Astrocyte of the cerebellum (primary cell): ENCODE results near the gene TBX6.

ENCODE experiments used
- DNase-seq: peaks from one replicate; pipeline ENCODE4 v3.0.0-alpha.2; 2011; ENCODE audit warnings: low read depth
- H3K4me3 ChIP-seq: 2 replicates; pipeline ENCODE4 v1.5.1; 2011; ENCODE audit warnings: mild to moderate bottlenecking, low read depth, low read length, moderate library complexity
- in situ Hi-C: cut with HindIII; loops from 2 replicates; pipeline ENCODE4 v1.10.0; 2017; ENCODE audit warnings: low sequenced_read_pairs
- TF ChIP-seq, protein P1 (sequence below): IDR thresholded peaks from 2 replicates; pipeline ENCODE4 v1.5.1; 2012; ENCODE audit warnings: low read length, low read depth, moderate library complexity, mild to moderate bottlenecking; ENCODE audit errors: missing control alignments

The TBX6 gene

DNA sequence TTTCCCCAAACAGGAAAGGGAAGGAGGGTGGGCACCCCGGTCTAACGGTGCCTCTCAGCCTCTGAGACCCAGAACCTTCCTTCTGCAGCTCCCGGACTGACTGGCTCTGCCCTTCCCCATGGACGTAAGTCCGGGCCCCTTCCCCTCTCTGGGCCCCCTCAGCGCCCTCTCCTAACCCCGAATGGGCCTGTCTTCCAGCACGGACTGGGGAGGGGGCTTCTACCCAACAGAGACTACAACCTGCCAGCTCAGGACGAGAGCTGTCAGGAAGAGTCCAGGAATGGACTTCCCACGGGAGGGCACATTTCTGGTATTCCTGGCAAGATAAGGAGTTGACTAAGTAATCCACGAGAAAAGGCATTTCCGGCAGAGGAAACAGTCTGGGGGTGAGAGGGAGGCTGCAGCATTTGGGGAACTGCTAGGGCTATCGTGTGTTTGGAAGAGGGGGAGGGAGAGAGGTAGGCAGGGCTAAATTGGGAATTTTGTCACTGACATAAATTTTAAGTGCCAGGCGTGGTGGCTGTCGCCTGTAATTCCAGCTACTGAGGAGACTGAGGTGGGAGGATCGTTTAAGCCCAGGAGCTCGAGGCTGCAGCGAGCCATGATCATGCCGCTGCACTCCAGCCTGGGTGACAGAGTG lies 38.2 kb downstream of the TBX6 start:
- DNase-seq: no peak
- peak overlapping the region; percentile 87 for H3K4me3 ChIP-seq
- TF ChIP-seq, protein P1, sequence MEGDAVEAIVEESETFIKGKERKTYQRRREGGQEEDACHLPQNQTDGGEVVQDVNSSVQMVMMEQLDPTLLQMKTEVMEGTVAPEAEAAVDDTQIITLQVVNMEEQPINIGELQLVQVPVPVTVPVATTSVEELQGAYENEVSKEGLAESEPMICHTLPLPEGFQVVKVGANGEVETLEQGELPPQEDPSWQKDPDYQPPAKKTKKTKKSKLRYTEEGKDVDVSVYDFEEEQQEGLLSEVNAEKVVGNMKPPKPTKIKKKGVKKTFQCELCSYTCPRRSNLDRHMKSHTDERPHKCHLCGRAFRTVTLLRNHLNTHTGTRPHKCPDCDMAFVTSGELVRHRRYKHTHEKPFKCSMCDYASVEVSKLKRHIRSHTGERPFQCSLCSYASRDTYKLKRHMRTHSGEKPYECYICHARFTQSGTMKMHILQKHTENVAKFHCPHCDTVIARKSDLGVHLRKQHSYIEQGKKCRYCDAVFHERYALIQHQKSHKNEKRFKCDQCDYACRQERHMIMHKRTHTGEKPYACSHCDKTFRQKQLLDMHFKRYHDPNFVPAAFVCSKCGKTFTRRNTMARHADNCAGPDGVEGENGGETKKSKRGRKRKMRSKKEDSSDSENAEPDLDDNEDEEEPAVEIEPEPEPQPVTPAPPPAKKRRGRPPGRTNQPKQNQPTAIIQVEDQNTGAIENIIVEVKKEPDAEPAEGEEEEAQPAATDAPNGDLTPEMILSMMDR: no peak
- in situ Hi-C loops: loop anchor here (5.0 kb wide), 1 partner anchor 64 kb away; no protein-coding TSS in a partner anchor

DNA sequence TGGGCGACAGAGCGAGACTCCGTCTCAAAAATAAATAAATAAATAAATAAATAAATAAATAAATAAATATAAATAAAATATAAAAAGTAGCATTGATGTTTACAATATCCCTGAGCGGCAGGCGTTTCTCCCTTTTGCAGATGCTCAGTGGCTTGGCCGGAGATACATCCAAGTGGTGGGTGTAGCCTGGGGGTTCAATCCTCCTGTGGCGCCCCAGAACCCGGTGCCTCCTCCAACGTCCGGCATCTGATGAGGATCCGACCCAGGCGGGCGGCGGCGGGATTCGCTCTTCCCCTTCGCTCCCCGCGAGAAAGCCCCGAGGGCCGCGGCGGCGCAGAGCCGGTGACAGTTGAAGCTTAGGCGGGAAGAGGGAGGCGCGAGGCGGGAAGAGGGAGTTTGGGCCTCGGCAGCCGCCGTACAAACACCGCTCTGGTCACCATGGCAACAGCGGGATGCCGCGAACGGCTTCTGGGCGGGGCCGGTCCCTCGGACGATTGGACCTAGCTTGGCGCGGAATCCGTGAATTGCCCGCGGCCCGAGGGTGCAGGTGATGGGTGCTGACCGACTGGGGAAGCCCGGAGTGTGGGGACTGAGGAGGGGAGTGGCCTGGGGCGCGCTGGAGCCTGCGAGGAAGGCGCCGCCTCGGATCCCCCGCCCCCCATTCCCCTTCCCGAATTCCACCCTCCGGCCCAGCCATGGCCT lies 38.9 kb downstream of the TBX6 start:
- DNase-seq: peak; percentile 69
- H3K4me3 ChIP-seq: peak overlapping the region; percentile 87
- in situ Hi-C loops: loop anchor here (5.0 kb wide), 1 partner anchor 64 kb away; no protein-coding TSS in a partner anchor
- TF ChIP-seq, protein P1: no peak

DNA sequence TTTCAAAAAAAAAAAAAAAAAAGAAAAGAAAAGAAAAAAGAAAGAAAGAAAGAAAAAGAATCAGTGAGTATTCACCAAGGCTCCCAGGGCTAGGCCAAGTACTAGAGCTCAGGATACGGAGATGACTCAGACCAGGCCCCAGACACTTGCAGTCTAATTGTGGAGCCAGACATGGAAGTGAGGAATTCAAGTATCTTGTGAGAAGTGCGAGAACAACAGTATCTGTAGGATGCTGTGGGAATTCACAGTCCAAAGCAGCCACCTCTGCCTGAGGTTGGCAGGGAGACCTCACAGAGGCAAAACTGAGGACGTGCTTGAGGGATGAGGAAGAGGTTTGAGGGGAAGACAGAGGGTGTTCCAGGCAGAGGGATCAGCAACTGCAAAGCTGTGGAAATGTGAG lies 40.2 kb downstream of the TBX6 start:
- no peak for DNase-seq
- no peak overlapping the region for H3K4me3 ChIP-seq
- TF ChIP-seq, protein P1: no peak
- in situ Hi-C loops: loop anchor here (5.0 kb wide), 1 partner anchor 66 kb away; no protein-coding TSS in a partner anchor

DNA sequence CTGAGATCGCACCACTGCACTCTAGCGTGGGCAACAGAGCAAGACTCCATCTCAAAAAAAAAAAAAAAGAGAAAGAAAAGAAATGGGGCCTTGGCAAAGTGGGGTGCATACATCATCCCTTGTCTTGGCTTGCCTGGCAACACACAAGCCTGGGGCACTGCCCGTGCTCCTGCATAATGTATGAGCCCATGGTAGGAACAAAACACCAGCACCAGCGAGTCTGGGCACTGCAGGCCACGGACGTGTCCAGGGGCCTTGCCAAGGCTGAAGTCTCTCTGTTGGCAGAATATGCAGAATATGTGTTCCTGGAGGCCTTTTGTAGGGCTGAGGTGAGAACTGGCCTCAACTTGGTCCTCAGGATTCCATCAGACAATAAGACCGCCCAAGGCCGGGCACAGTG lies 41.9 kb downstream of the TBX6 start:
- in situ Hi-C loops: loop anchor here (5.0 kb wide), 1 partner anchor 67 kb away; no protein-coding TSS in a partner anchor
- TF ChIP-seq, protein P1: no peak
- DNase-seq: no peak
- no peak overlapping the region for H3K4me3 ChIP-seq

DNA sequence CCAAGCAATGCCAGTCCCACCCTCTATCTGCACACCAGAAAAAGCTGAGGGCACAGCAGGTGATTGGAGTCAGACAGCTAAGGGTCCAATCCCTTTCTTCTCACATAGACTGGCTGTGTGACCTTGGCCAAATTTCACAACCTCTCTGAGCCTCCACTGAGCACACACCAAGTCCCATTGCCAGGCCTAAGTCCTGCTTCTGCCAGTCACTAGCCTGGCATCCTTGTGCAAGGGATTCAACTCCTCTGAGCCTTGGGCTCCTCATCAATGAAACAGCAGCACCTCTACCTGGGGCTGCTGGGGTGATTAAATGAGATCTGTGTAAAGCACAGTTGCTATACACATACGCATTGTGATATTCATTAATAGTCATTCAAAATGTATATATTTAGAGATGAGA lies 45.1 kb downstream of the TBX6 start:
- in situ Hi-C loops: no loop called here
- TF ChIP-seq, protein P1: no peak
- H3K4me3 ChIP-seq: no peak overlapping the region
- no peak for DNase-seq

DNA sequence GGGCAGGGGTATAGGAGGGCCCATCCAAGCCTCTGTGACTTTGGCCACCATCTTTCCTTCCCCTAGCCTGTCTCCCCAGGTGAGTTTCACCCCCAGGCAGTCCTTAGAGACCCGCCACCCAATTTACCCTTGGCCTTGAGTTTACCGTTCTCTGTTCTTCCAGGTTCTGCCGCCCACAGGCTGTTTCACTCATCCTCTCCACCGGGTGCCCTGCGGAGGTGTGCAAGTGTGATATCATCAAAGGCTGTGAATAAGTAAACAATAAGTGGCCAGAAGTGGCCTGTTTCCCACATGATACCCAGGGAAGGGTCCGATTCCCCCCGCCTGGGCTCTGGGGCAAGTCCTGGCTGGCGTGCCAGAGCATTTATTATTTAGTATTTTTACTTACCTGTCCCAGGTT lies 45.5 kb downstream of the TBX6 start:
- in situ Hi-C loops: no loop called here
- TF ChIP-seq, protein P1: no peak
- H3K4me3 ChIP-seq: no peak overlapping the region
- no peak for DNase-seq
